Stimulated activated CD4-positive, alpha-beta T cell treated with anti-CD3 and anti-CD28 coated beads, Interleukin-4, amount 100 ng/mL, for 1 hour (primary cell): ENCODE results near the gene CCDC86.
A peak's percentile ranks its signal among the peaks of the same experiment; 100 is the strongest.

Experiments
- DNase-seq: peaks from one replicate; pipeline ENCODE4 v3.0.0-alpha.2; 2020

The CCDC86 gene

DNA sequence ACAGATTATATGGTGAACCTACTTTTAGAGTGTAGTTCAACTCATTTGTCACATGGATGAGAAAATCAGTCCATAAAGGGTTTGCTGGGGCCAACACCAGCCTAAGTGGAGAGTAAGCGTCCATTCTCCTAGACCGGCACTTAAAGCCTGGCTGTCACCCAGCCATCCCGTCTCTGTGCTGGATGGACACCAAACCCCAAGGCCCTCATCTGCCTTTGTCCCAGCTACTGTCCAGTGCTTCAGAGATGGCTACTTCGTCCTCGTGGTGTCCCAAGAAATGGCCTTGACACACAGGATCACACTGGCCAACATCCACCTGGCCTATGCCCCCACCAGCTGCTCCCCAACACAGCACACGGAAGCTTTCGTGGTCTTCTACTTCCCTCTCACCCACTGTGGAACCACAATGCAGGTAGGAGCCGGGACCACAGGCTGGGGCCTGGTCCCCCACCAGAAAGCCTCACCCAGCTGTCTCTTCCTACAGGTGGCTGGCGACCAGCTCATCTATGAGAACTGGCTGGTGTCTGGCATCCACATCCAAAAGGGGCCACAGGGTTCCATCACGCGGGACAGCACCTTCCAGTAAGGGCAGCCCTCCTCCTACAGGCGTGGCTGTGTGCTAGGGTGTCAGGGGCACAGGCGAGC lies 28.9 kb downstream of the CCDC86 start:
- no peak for DNase-seq

DNA sequence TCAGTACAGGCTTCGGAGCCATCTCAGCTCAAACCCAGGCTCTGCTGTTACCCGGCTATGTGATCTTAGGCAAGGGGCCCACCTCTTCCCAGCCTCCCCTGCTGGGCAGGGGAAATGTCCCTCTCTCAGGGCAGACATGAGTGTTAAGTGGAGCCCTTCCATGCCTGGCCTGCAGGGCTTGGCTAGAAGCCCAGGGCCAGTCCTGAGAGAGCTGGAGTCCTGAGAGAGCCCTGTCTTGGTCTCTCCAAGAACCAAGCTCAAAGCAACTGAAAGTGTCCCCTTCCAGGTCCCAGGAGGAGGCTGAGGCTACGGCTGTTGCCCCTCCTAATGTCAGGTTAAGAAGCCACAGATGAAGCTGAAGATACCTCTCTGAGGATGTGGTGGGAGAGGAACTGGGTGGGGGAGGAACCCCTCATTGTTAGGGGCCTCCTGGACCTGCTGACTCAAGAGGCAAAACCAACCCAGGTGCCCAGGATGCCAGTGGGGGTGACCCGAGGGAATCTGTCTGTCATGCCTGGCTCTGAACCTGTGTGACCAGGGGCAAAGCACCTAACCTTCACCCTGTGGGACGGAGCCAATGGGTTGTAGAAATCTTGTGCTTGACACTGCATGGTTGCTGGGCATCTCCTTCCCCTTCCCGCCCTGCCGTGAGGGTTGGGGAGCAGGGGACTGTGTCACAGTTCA lies 29.6 kb downstream of the CCDC86 start:
- no peak for DNase-seq

DNA sequence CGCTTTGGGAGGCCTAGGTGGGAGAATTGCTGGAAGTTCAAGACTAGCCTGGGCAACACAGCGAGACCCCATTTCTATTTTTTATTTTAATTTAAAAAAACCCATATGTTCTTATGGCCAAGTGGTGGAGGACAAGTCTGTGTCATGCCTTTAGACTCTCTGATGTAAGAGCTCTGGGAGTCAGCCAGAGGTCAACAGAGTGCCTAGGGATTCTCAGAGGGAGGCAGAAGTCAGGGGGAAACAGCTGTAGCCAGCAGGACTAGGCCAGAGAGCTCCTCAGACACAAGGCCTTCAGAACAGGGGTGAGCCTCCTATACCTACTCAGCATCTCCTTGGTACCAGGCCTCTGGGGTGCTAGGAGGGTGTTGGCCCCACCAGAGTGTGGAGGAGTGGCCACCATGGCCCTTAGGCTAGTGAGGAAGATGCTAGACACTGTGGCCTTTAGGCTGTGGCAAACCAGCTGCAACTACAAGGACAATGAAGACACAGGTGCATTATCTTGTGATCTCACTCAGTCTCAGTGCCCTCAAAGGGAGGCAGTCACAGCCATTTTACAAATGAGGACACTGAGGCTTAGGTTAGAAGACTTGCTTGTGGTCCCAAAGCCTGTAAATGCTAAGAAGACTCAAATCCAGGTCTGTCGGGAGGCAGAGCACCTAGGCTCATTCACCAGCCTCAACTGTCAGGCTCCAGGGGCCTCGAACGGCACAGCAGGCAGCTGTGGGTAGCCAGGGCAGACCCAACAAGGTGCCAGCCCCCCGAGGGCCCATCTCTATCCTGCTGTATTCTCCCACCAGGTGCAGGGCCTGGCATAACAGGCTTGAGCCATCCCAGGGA lies 30.4 kb downstream of the CCDC86 start:
- DNase-seq, result no peak

DNA sequence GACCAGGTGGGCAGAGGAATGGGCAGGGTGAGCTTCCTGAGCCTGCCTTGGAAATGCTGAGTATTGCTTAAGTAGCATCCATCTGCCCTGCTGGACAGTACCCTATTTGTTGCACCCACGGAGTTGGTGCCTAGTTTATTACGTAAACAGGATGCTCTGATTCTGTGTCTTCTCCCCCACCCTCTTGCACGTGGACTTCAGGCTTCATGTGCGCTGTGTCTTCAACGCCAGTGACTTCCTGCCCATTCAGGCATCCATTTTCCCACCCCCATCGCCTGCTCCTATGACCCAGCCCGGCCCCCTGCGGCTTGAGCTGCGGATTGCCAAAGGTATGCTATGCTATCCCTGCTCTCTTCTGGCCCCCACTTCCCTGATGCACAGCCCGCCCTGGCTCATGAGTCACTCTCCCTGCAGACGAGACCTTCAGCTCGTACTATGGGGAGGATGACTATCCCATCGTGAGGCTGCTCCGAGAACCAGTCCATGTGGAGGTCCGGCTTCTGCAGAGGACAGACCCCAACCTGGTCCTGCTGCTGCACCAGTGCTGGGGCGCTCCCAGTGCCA lies 31.1 kb downstream of the CCDC86 start:
- DNase-seq, result no peak

DNA sequence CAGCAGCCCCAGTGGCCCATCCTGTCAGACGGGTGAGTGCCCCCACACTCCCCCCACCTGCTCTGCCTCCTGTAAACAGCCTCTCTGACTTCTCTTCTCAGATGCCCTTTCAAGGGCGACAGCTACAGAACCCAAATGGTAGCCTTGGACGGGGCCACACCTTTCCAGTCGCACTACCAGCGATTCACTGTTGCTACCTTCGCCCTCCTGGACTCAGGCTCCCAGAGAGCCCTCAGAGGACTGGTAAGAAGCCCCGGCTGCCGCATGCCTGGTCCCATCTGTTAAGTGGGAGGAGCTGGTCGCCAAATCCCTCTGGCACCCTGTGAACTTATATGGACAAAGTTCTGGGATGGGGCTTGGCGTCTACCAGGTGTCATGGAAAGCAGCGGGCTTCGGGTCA lies 31.6 kb downstream of the CCDC86 start:
- DNase-seq, result no peak

DNA sequence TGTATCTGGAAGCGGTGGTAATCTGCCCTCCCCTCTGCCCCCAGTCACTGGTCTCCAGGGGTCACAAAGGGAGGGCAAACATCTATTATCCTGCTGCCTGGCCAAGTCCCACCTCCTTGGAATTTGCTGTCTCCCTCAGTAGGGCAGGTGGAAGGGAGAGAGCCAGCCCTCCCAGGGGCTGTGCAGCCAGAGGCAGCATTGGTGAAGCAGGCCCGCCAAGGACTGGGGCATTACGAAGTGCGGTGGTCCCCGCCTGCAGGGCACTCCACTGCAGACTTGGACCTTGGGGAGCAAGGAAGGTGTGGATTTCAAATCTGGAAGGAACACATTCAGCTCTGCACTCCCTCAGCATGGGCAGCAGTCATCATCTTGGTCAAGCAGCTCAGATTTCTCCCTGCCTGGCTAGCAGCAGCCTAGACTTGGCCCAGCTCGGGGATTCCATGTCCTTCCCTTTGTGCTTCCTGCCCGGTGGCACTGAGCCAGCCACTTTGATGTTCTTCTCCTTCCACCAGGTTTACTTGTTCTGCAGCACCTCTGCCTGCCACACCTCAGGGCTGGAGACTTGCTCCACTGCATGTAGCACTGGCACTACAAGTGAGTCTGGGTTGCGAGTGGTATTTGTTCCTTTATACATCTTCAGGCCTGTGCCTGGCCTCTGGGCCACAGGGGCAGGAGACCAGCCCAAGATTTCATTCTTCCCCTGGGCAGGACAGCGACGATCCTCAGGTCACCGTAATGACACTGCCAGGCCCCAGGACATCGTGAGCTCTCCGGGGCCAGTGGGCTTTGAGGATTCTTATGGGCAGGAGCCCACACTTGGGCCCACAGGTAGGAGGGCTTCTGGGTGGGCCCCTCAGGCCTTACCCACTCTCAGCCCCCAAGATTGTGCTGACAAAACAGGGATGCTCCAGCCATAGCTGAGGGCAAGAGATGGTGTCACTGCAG lies 32.8 kb downstream of the CCDC86 start:
- no peak for DNase-seq

GRCh38 chr11:60875366-60876167 lies 33.7 kb downstream of the CCDC86 start:
- no peak for DNase-seq

- no peak for DNase-seq
Observed at GRCh38 chr11:60876168-60876485, 34.2 kb downstream of the CCDC86 start.

DNA sequence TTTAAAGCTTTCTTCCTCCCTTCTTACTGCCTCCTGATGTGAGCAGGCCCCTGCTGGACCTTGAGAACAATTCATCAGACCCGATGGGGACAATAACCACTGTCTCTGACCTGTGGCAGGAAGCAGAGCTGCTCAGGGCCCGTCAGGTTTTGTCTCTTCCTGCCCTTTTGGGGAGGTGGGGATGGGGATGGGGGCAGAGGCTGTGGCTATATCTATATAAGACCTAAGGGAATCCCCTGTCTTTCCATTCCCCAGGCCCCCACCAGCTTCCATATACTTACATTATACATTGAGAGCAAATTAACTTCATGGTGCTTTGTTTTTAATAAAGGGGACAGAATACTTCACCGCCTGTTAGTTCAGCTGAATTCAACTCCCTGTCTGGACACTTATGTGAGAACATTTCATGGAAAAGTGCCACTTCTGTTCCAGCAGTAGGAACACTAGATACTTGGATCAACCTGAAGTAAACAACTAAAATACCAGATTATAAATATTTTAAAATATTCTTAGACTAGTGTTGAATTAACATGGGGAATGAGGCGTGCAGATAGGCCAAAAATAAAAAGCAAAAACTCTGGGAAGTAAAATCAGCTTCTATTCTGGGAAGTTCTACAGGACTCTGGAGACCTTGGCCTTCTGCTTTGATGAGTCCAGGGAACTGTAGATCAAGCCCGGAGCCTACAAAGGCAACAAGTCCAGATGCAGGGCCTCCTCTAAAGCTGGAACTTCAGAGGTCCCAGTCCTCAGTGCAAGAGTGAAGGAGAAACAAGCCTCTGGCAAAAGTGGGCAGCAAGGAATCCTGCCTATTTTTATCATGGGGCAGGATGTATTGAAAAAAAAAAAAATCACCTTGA lies 36.6 kb downstream of the CCDC86 start:
- no peak for DNase-seq

DNA sequence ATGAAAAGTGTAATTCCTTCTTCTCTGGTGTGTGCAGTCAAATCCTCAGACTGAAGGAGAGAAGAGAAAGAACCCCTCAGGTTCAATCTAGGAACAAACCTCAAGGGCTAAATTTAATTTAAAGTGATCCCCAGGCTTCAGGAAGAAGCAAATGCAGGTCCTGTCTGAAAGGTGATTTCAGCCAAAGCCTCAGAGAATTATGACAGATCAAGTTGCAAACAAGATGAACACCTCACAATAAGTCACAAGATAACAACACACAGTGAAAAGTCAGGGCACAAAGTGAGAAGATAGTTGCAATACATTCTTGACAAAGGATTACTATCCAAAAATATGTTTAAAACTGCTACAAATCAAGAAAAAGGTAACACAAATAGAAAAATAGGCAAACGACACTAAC lies 37.2 kb downstream of the CCDC86 start:
- DNase-seq, result no peak

- DNase-seq, result no peak
Observed at GRCh38 chr11:60879971-60880588, 38.2 kb downstream of the CCDC86 start.

DNA sequence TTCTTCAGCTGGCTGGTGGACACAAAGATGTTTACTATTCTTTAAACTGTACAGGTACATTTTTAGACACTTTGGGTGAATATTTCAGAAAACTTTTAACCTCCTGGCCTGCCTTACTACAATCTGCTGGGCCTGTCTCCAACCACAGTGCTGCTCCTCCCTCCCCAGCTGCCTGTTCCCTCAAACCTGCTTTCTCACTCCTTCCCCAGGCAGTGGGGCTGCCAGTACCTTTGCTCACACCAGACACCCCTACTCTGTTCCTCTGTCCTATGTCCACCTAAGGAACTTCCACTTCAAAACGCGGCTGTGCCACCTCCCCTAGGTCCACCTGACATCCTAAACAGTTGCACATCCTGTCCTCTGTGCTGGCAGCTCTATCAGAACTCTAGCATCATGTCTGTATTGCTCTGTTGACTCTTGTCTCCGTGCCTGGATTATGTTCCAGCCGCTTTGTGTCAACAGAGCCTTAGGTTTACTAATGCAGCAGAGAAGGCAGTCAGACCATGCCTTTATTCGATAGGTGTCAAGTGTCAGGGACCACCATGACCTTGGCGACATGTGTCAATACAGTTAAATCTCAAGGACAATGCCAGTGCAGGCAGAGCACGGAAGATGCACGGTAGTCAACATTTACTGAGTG lies 38.9 kb downstream of the CCDC86 start:
- no peak for DNase-seq

GRCh38 chr11:60887556-60887955 lies 45.6 kb downstream of the CCDC86 start:
- peak; percentile 26 for DNase-seq

- no peak for DNase-seq
Observed at GRCh38 chr11:60889869-60890311, 48.0 kb downstream of the CCDC86 start.

- DNase-seq, result no peak
Observed at GRCh38 chr11:60890696-60891095, 48.8 kb downstream of the CCDC86 start.

DNA sequence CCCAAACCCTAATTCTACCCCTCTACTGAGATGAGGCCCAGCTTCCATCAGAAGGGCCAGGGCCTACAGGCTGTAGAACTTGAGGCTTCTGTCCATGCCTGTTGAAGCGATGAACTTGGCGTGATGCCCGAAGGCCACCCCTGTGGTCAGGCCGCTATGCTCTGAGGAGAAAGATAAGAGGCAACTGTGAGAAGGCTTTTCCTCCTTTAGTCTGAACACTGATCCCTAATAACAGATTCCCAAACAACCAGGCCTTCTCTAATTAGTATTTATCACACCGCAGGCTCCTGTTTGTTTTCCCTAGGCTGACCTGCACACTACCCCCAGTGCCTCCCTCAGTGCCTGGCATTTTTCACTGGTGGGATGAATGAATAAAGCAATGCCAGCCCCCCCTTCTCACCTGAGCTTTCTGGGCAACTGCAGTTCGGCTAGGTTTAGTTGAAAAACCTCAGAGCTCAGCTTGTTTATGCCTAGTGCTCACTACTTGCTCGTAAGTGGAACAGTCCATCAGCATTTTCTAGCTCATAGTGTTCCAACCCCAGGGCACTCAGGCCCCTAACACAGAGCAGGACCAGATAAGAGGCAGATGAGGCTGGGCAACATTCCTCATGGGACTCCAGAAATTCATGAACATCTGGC lies 49.3 kb downstream of the CCDC86 start:
- DNase-seq, result no peak

- DNase-seq, result no peak
Observed at GRCh38 chr11:60895687-60896086, 53.8 kb downstream of the CCDC86 start.

- DNase-seq, result no peak
Observed at GRCh38 chr11:60897496-60897895, 55.6 kb downstream of the CCDC86 start.
